ENCODE results near the gene PCDH12. TPM values are rescaled to one million over a fixed set of nuclear protein-coding genes. Genes with fewer than 3 reads are reported as not detected.
A peak's percentile ranks its signal among the peaks of the same experiment; 100 is the strongest.
"Not testable (repeated sequence)": the region's sequence is repeated elsewhere in the genome, so short reads cannot be mapped to it uniquely, and the experiment has no call there.

The PCDH12 gene
- total RNA-seq, 1 experiment from 2014 or later, result 0.15 TPM

GRCh38 chr5:141923448-141924313 lies 34.3 kb downstream of the PCDH12 start, which contains the start of gene DELE1:
Gene DELE1, plus strand, starts transcription at chr5:141923871. Its CDS starts 71 bp downstream, at chr5:141923942.
- CTCF ChIA-PET, result interaction anchor here (0.5 to 0.9 kb wide), 2 partner anchors 34 to 37 kb away, joined by 3 to 9 read pairs; no protein-coding TSS in a partner anchor
- no peaks in the 10 kb centered on the region for H3K9me3 ChIP-seq (ENCODE audit: low read length)
- no peak for TF ChIP-seq EZH2phosphoT487 (IDR thresholded peaks at IDR 0.05; ENCODE audit: borderline replicate concordance, low read length)
- no peak for TF ChIP-seq CTCF (conservative IDR thresholded peaks at IDR 0.05; ENCODE audit: low read depth, low read length)
- no peak for TF ChIP-seq EZH2 (IDR thresholded peaks at IDR 0.05; ENCODE audit: low read length, unreplicated experiment)
- H2AFZ ChIP-seq (ENCODE audit: low read length), result peak within 1 kb of the TSS; percentile 90
- peak within 1 kb of the TSS; percentile 90 for H3K27ac ChIP-seq (ENCODE audit: low read length)
- TSS peak; percentile 96 for BruUV-seq (replicated peaks)
- peak within 1 kb of the TSS; percentile 89 for H3K4me2 ChIP-seq (ENCODE audit: low read length)
- no peaks in the 10 kb centered on the region for H3K27me3 ChIP-seq (ENCODE audit: low read length)
- intact Hi-C loops (cut with micrococcal nuclease), result no loop called here
- H3K9me2 ChIP-seq (replicated peaks; ENCODE audit: low read length), result no peaks in the 10 kb centered on the region
- peak; percentile 86 for DNase-seq
- peak within 1 kb of the TSS; percentile 90 for H3K9ac ChIP-seq (ENCODE audit: low read length)
- H4K20me1 ChIP-seq (ENCODE audit: low read length), result no peaks in the 10 kb centered on the region
- H3F3A ChIP-seq (ENCODE audit: low read length, unreplicated experiment), result no peaks in the 10 kb centered on the region
- H3K4me1 ChIP-seq (ENCODE audit: insufficient read depth, low read length), result peaks cover 8% of the 10 kb centered on the region; the same call in 1 of the 2 replicates
- H3K79me2 ChIP-seq (ENCODE audit: low read length), result peaks cover 27% of the 10 kb centered on the region
- POLR2A ChIA-PET (ENCODE audit: unreplicated experiment), result interaction anchor here (0.6 to 1.0 kb wide), 6 partner anchors 19 to 666 kb away, joined by 3 to 13 read pairs (median 4); partner anchors contain the start of genes PCDH1 and RNF14
- H3K36me3 ChIP-seq (ENCODE audit: low read depth, low read length), result peaks cover 18% of the 10 kb centered on the region
- ATAC-seq, result peak; percentile 97
- peak within 1 kb of the TSS; percentile 88 for H3K4me3 ChIP-seq (ENCODE audit: low read length)

GRCh38 chr5:141922827-141923447 lies 35.1 kb downstream of the PCDH12 start:
- H3K4me1 ChIP-seq (ENCODE audit: insufficient read depth, low read length); intact Hi-C loops (cut with micrococcal nuclease); H3K9me2 ChIP-seq (replicated peaks; ENCODE audit: low read length); BruUV-seq (replicated peaks); H3K9me3 ChIP-seq (ENCODE audit: low read length); H4K20me1 ChIP-seq (ENCODE audit: low read length); DNase-seq; H3K27me3 ChIP-seq (ENCODE audit: low read length); H3F3A ChIP-seq (ENCODE audit: low read length, unreplicated experiment): not testable (repeated sequence)
- Histone ChIP-seq H3K79me2 (ENCODE audit: low read length) (peaks cover 27% of the 10 kb centered on the region), H2AFZ (ENCODE audit: low read length) (peak overlapping the region; percentile 90), H3K4me3 (ENCODE audit: low read length) (peak overlapping the region; percentile 88), H3K4me2 (ENCODE audit: low read length) (peak overlapping the region; percentile 89), H3K36me3 (ENCODE audit: low read depth, low read length) (peaks cover 10% of the 10 kb centered on the region), H3K9ac (ENCODE audit: low read length) (peak overlapping the region; percentile 90), H3K27ac (ENCODE audit: low read length) (peak overlapping the region; percentile 90)
- ChIA-PET POLR2A (ENCODE audit: unreplicated experiment) (interaction anchor here (0.6 to 1.0 kb wide), 6 partner anchors 44 to 665 kb away, joined by 3 to 13 read pairs (median 4); partner anchors contain the start of genes PCDH1 and RNF14), CTCF (interaction anchor here (0.5 to 0.9 kb wide), 2 partner anchors 33 to 38 kb away, joined by 3 to 9 read pairs; no protein-coding TSS in a partner anchor)
- ATAC-seq, result peak; percentile 7

GRCh38 chr5:141920771-141921170 lies 37.2 kb downstream of the PCDH12 start:
- DNase-seq, result no peak
- Histone ChIP-seq H3K79me2 (ENCODE audit: low read length) (peaks cover 20% of the 10 kb centered on the region), H3K4me3 (ENCODE audit: low read length) (no peak overlapping the region), H3K9ac (ENCODE audit: low read length) (no peak overlapping the region), H3K27ac (ENCODE audit: low read length) (no peak overlapping the region), H3K4me2 (ENCODE audit: low read length) (no peak overlapping the region), H4K20me1 (ENCODE audit: low read length) (no peaks in the 10 kb centered on the region), H3K4me1 (ENCODE audit: insufficient read depth, low read length) (peaks cover 8% of the 10 kb centered on the region; the same call in 1 of the 2 replicates), H3K9me3 (ENCODE audit: low read length) (no peaks in the 10 kb centered on the region), H3K36me3 (ENCODE audit: low read depth, low read length) (0 out of 2 replicates have a peak, but pooled peaks cover 3% of the 10 kb centered on the region), H3K27me3 (ENCODE audit: low read length) (no peaks in the 10 kb centered on the region), H2AFZ (ENCODE audit: low read length) (no peak overlapping the region), H3K9me2 (replicated peaks; ENCODE audit: low read length) (no peaks in the 10 kb centered on the region), H3F3A (ENCODE audit: low read length, unreplicated experiment) (no peaks in the 10 kb centered on the region)
- ChIA-PET CTCF (no interaction called here), POLR2A (ENCODE audit: unreplicated experiment) (no interaction called here)
- intact Hi-C loops (cut with micrococcal nuclease), result no loop called here
- no TSS peak for BruUV-seq (replicated peaks)
- TF ChIP-seq EZH2 (IDR thresholded peaks at IDR 0.05; ENCODE audit: low read length, unreplicated experiment) (no peak), CTCF (conservative IDR thresholded peaks at IDR 0.05; ENCODE audit: low read depth, low read length) (no peak), EZH2phosphoT487 (IDR thresholded peaks at IDR 0.05; ENCODE audit: borderline replicate concordance, low read length) (no peak)
- ATAC-seq, result no peak
